TTC549 (cell line): ENCODE results near the gene TICAM1.

Experiments
- FAIRE-seq: peaks from 2 replicates; lab custom pipeline; 2012; peaks lifted over from hg19 to GRCh38; lab: Jason Lieb, UNC

The TICAM1 gene

DNA sequence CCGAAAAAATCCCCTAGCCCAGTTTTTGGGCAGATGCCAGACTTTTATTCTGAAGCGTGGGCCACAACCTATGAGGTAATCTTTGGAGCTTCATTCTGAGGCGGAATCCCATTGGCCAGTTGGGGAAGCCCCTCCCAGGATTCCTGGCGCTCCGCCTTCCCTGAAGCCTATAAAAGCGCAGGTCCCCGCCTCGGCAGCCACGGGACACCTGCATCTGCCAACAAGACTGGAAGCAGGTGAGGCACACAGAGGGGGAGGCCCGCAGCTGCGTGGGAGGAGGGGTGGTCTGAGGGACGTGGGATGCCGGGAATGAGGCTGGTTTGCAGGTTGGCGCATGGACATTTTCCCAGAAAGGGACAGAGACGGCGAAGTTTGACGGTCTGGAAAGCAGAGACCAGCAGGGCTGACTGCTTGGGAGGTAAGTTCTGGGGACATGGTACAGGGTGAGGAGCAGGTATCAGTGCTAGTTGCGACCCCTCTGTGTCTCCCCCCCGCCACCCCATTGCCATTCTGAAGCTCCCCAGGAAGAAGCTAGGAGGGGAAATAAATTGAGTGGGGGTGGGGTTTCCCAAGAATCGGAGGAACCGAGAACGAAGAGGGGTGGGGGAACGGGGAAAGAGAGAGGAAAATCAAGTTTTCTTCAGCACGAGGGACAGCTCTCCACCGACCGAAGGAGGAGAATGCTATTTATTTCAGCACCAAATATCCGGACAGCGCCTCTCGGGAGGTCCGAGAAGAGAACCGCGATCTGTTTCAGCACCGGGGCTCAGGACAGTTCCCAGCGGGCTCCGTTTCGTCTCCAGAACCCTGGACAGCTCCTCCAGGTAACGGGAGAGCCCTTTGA is 62.4 kb downstream of the TICAM1 start:
- no peak for FAIRE-seq
